Mesendoderm (in vitro differentiated cells): ENCODE results near the gene METTL15.

Source experiments
- DNase-seq: peaks from one replicate; pipeline ENCODE4 v3.0.0; 2013
- H2AK5ac ChIP-seq: 2 replicates; pipeline ENCODE4 v1.6.1; 2013; ENCODE audit warnings: low read length, inconsistent platforms
- H2BK120ac ChIP-seq: 2 replicates; pipeline ENCODE4 v1.6.1; 2013; ENCODE audit warnings: low read depth, mild to moderate bottlenecking, low read length, moderate library complexity, mixed read lengths
- H2BK15ac ChIP-seq: replicated peaks from 2 replicates; pipeline ENCODE4 v1.6.1; 2013; ENCODE audit warnings: low read depth, mild to moderate bottlenecking, moderate library complexity
- H2BK5ac ChIP-seq: 2 replicates; pipeline ENCODE4 v1.6.1; 2013; ENCODE audit warnings: low read length, inconsistent platforms
- H3K18ac ChIP-seq: 2 replicates; pipeline ENCODE4 v1.6.1; 2013; ENCODE audit warnings: mild to moderate bottlenecking, low read length, mixed read lengths
- H3K23ac ChIP-seq: one replicate; pipeline ENCODE4 v1.6.1; 2013; ENCODE audit warnings: low read length
- H3K27ac ChIP-seq: 2 replicates; pipeline ENCODE4 v1.5.1; 2013; ENCODE audit warnings: low read depth, mild to moderate bottlenecking, inconsistent platforms, low read length, moderate library complexity
- H3K27me3 ChIP-seq: 2 replicates; pipeline ENCODE4 v1.6.1; 2013; ENCODE audit warnings: low read length, control low read depth, mild to moderate bottlenecking, inconsistent platforms; ENCODE audit not compliant: insufficient read depth, poor library complexity
- H3K36me3 ChIP-seq: 2 replicates; pipeline ENCODE4 v1.6.1; 2013; ENCODE audit warnings: low read length, inconsistent platforms; ENCODE audit not compliant: control insufficient read depth, insufficient read depth
- H3K4ac ChIP-seq: one replicate; pipeline ENCODE4 v1.6.1; 2013; ENCODE audit warnings: low read depth, mild to moderate bottlenecking, low read length, moderate library complexity
- H3K4me1 ChIP-seq: 2 replicates; pipeline ENCODE4 v1.6.1; 2013; ENCODE audit warnings: low read depth, low read length, inconsistent platforms; ENCODE audit not compliant: control insufficient read depth
- H3K4me2 ChIP-seq: 2 replicates; pipeline ENCODE4 v1.6.1; 2013; ENCODE audit warnings: low read length
- H3K4me3 ChIP-seq: 2 replicates; pipeline ENCODE4 v1.5.1; 2013; ENCODE audit warnings: mild to moderate bottlenecking, low read length
- H3K56ac ChIP-seq: one replicate; pipeline ENCODE4 v1.6.1; 2013; ENCODE audit warnings: low read length
- H3K79me1 ChIP-seq: 2 replicates; pipeline ENCODE4 v1.6.1; 2013; ENCODE audit warnings: low read length, inconsistent platforms
- H3K79me2 ChIP-seq: 2 replicates; pipeline ENCODE4 v1.6.1; 2013; ENCODE audit warnings: mild to moderate bottlenecking, low read length; ENCODE audit not compliant: control insufficient read depth, insufficient read depth
- H3K9ac ChIP-seq: 2 replicates; pipeline ENCODE4 v1.6.1; 2013; ENCODE audit warnings: low read length, inconsistent platforms
- H4K5ac ChIP-seq: one replicate; pipeline ENCODE4 v1.6.1; 2013; ENCODE audit warnings: low read length
- H4K8ac ChIP-seq: one replicate; pipeline ENCODE4 v1.6.1; 2013; ENCODE audit warnings: low read depth, mild to moderate bottlenecking, control low read depth, low read length, moderate library complexity
- WGBS: extraction: QIAGEN DNeasy Blood & Tissue Kit; methylation state at CpG from one replicate; pipeline ENCODE4 v1.1.7; 2013; ENCODE audit warnings: low lambda C conversion rate, missing lambda C conversion rate; ENCODE audit not compliant: insufficient coverage; ENCODE audit errors: extremely low coverage; 5-methylcytosine and 5-hydroxymethylcytosine counted together

METTL15 gene

GRCh38 chr11:28110821-28111200, 2.6 kb downstream of the METTL15 start:
- H3K79me1 ChIP-seq: peaks cover 3% of the 10 kb centered on the region
- H3K4ac ChIP-seq: no peak overlapping the region
- no peak overlapping the region for H2BK120ac ChIP-seq
- H3K4me2 ChIP-seq: peak overlapping the region; percentile 86
- no peaks in the 10 kb centered on the region for H3K36me3 ChIP-seq
- no peak overlapping the region for H2BK5ac ChIP-seq
- no peaks in the 10 kb centered on the region for H3K4me1 ChIP-seq
- H3K18ac ChIP-seq: peak overlapping the region; percentile 51
- peak overlapping the region; percentile 81 for H3K9ac ChIP-seq
- peaks cover 15% of the 10 kb centered on the region for H3K79me2 ChIP-seq
- H4K5ac ChIP-seq: no peak overlapping the region
- peak overlapping the region; percentile 88 for H3K4me3 ChIP-seq
- DNase-seq: no peak
- no peak overlapping the region for H3K27ac ChIP-seq
- H2AK5ac ChIP-seq: no peak overlapping the region
- peak overlapping the region; percentile 98 for H4K8ac ChIP-seq
- H3K27me3 ChIP-seq: no peaks in the 10 kb centered on the region
- no peak overlapping the region for H3K23ac ChIP-seq
- H2BK15ac ChIP-seq: no peak overlapping the region
- peak overlapping the region; percentile 86 for H3K56ac ChIP-seq

- no CpG with 5 or more reads among the region's 4 CpGs for WGBS
- H2BK5ac ChIP-seq: no peak overlapping the region
- no peak overlapping the region for H3K18ac ChIP-seq
- H3K79me2 ChIP-seq: peaks cover 6% of the 10 kb centered on the region
- H3K9ac ChIP-seq: no peak overlapping the region
- peaks cover 3% of the 10 kb centered on the region for H3K79me1 ChIP-seq
- no peak overlapping the region for H3K56ac ChIP-seq
- H3K4me2 ChIP-seq: no peak overlapping the region
- H3K4ac ChIP-seq: no peak overlapping the region
- H3K4me3 ChIP-seq: no peak overlapping the region
- H4K8ac ChIP-seq: no peak overlapping the region
- H3K36me3 ChIP-seq: no peaks in the 10 kb centered on the region
- H2BK15ac ChIP-seq: no peak overlapping the region
- H2BK120ac ChIP-seq: no peak overlapping the region
- no peak overlapping the region for H4K5ac ChIP-seq
- H3K27me3 ChIP-seq: no peaks in the 10 kb centered on the region
- H2AK5ac ChIP-seq: no peak overlapping the region
- no peaks in the 10 kb centered on the region for H3K4me1 ChIP-seq
- H3K23ac ChIP-seq: no peak overlapping the region
- DNase-seq: no peak
- no peak overlapping the region for H3K27ac ChIP-seq
Measured at GRCh38 chr11:28114116-28114515, 5.9 kb downstream of the METTL15 start.

DNA sequence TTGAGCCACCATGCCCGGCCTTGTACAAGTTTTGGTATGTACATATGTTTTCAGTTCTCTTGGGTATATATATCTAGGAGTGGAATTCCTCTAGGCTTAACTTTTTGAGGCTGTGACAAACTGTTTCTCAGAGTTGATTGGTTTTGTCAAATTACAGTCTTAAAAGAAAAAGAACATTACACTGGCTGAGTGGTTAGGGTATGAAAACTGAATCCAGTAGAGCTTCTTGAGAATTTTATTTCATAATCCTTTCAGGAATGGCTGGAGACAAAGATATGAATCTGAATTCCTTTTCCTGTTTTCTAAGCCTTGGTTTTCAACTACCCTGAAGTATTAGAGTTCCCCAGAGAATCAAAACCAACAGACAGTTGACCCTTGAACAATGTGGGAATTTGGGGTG, 6.5 kb downstream of the METTL15 start:
- H3K27ac ChIP-seq: no peak overlapping the region
- no peak overlapping the region for H2BK15ac ChIP-seq
- H3K56ac ChIP-seq: no peak overlapping the region
- H3K27me3 ChIP-seq: no peaks in the 10 kb centered on the region
- H3K4me1 ChIP-seq: no peaks in the 10 kb centered on the region
- WGBS: no CpG with 5 or more reads among the region's 1 CpG
- H3K79me1 ChIP-seq: peaks cover 3% of the 10 kb centered on the region
- no peak overlapping the region for H3K4me2 ChIP-seq
- no peaks in the 10 kb centered on the region for H3K36me3 ChIP-seq
- no peak overlapping the region for H4K8ac ChIP-seq
- DNase-seq: no peak
- H2BK5ac ChIP-seq: no peak overlapping the region
- no peak overlapping the region for H3K9ac ChIP-seq
- H3K18ac ChIP-seq: no peak overlapping the region
- no peak overlapping the region for H3K4me3 ChIP-seq
- no peak overlapping the region for H3K4ac ChIP-seq
- peaks cover 6% of the 10 kb centered on the region for H3K79me2 ChIP-seq
- no peak overlapping the region for H4K5ac ChIP-seq
- H2BK120ac ChIP-seq: no peak overlapping the region
- no peak overlapping the region for H3K23ac ChIP-seq
- H2AK5ac ChIP-seq: no peak overlapping the region

- Histone ChIP-seq H3K23ac (no peak overlapping the region), H3K4ac (no peak overlapping the region), H3K4me3 (no peak overlapping the region), H3K4me2 (no peak overlapping the region), H3K27ac (no peak overlapping the region), H3K36me3 (no peaks in the 10 kb centered on the region), H3K18ac (no peak overlapping the region), H3K79me2 (no peaks in the 10 kb centered on the region), H2BK15ac (no peak overlapping the region), H3K27me3 (no peaks in the 10 kb centered on the region), H4K5ac (no peak overlapping the region), H2AK5ac (no peak overlapping the region), H3K56ac (no peak overlapping the region), H3K4me1 (no peaks in the 10 kb centered on the region), H2BK5ac (no peak overlapping the region), H2BK120ac (no peak overlapping the region), H3K9ac (no peak overlapping the region), H4K8ac (no peak overlapping the region), H3K79me1 (no peaks in the 10 kb centered on the region)
- no CpG with 5 or more reads among the region's 4 CpGs for WGBS
- no peak for DNase-seq
Measured at GRCh38 chr11:28117712-28118111, 9.5 kb downstream of the METTL15 start.

DNA sequence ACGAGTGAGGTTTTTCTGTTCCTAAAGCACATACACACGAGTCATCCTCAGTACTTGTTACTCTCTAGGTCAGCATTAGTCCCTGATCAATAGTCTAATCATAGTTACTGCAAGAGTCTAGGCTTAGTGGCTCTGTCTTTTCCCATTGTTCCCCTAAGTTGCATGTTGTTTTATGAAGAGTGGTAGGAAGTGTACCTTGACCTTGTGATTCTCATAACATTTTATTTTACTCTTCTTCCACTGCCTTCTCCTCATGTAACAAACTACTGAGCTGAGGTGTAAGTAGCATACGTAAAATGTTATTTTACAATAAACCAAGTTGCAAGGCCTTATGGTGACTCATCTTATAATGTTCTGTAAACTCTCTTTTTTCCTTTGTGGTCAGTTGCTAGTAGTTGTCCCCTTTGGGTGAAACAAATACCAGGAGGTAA, 15.0 kb downstream of the METTL15 start:
- H3K18ac ChIP-seq: no peak overlapping the region
- H2BK120ac ChIP-seq: no peak overlapping the region
- no peak overlapping the region for H4K8ac ChIP-seq
- no peak overlapping the region for H2BK15ac ChIP-seq
- no peak overlapping the region for H3K56ac ChIP-seq
- H3K4ac ChIP-seq: no peak overlapping the region
- no peaks in the 10 kb centered on the region for H3K79me1 ChIP-seq
- H3K4me1 ChIP-seq: no peaks in the 10 kb centered on the region
- no peak overlapping the region for H3K9ac ChIP-seq
- no peak overlapping the region for H3K23ac ChIP-seq
- H3K4me3 ChIP-seq: no peak overlapping the region
- no peak overlapping the region for H2AK5ac ChIP-seq
- no peaks in the 10 kb centered on the region for H3K79me2 ChIP-seq
- WGBS: no CpG with 5 or more reads among the region's 3 CpGs
- no peaks in the 10 kb centered on the region for H3K36me3 ChIP-seq
- H4K5ac ChIP-seq: no peak overlapping the region
- no peak overlapping the region for H3K4me2 ChIP-seq
- no peaks in the 10 kb centered on the region for H3K27me3 ChIP-seq
- no peak for DNase-seq
- no peak overlapping the region for H3K27ac ChIP-seq
- no peak overlapping the region for H2BK5ac ChIP-seq

GRCh38 chr11:28132548-28132947, 24.4 kb downstream of the METTL15 start:
- H2BK15ac ChIP-seq: no peak overlapping the region
- H2BK5ac ChIP-seq: no peak overlapping the region
- no peak overlapping the region for H2AK5ac ChIP-seq
- no peak overlapping the region for H3K27ac ChIP-seq
- H3K36me3 ChIP-seq: no peaks in the 10 kb centered on the region
- no peak overlapping the region for H3K9ac ChIP-seq
- H3K4me2 ChIP-seq: no peak overlapping the region
- H3K18ac ChIP-seq: no peak overlapping the region
- WGBS: no CpG with 5 or more reads among the region's 1 CpG
- H4K8ac ChIP-seq: no peak overlapping the region
- no peak overlapping the region for H4K5ac ChIP-seq
- H3K27me3 ChIP-seq: no peaks in the 10 kb centered on the region
- H3K79me2 ChIP-seq: no peaks in the 10 kb centered on the region
- no peak overlapping the region for H3K23ac ChIP-seq
- H3K4me1 ChIP-seq: no peaks in the 10 kb centered on the region
- no peak overlapping the region for H2BK120ac ChIP-seq
- H3K79me1 ChIP-seq: no peaks in the 10 kb centered on the region
- H3K56ac ChIP-seq: no peak overlapping the region
- no peak for DNase-seq
- no peak overlapping the region for H3K4me3 ChIP-seq
- no peak overlapping the region for H3K4ac ChIP-seq
